Panc1 (cell line): ENCODE data around the gene GMPPB. TPM values are rescaled to one million over a fixed set of nuclear protein-coding genes. Genes with fewer than 3 reads are reported as not detected.

Experiments
- ATAC-seq: fragments of 200-7000 bp; cut with Tn5 transposase; 2 replicates; pipeline ENCODE4 v1.9.1; 2020; ENCODE audit warnings: mild to moderate bottlenecking, moderate library complexity
- BruUV-seq: library from RNA; stranded (reverse); fragments of 400-500 nt; replicated peaks from 2 replicates; lab custom pipeline; 2021; lab: Mats Ljungman, UMichigan
- CTCF ChIA-PET: fragments of 300-600 bp; sonication (Branson Sonifier 250); formaldehyde crosslinking; loops from one replicate; lab custom pipeline; 2022; ENCODE audit warnings: antibody characterized with exemption; lab: Charles Lee
- POLR2A ChIA-PET: fragments of 300-600 bp; sonication (Branson Sonifier 250); formaldehyde crosslinking; loops from one replicate; lab custom pipeline; 2022; ENCODE audit warnings: antibody characterized with exemption; lab: Charles Lee
- DNase-seq: peaks from one replicate; pipeline ENCODE4 v3.0.0-alpha.2; 2010; ENCODE audit warnings: low read depth, low spot score
- H3K27ac ChIP-seq: 2 replicates; pipeline ENCODE4 v1.5.1; 2011; ENCODE audit warnings: mild to moderate bottlenecking, low read length, inconsistent platforms
- H3K27me3 ChIP-seq: fragments of 200-500 bp; sonication (Bioruptor generic); 2 replicates; pipeline ENCODE4 v1.6.0; 2014; ENCODE audit warnings: low read length, inconsistent platforms; ENCODE audit not compliant: control insufficient read depth, insufficient read depth
- H3K36me3 ChIP-seq: fragments of 200-500 bp; sonication (Bioruptor generic); 2 replicates; pipeline ENCODE4 v1.5.1; 2014; ENCODE audit warnings: inconsistent platforms, mild to moderate bottlenecking, low read length, moderate library complexity; ENCODE audit not compliant: control insufficient read depth, insufficient read depth
- H3K4me1 ChIP-seq: 2 replicates; pipeline ENCODE4 v1.5.1; 2011; ENCODE audit warnings: inconsistent platforms, mild to moderate bottlenecking, low read length, moderate library complexity; ENCODE audit not compliant: control insufficient read depth, insufficient read depth
- H3K4me3 ChIP-seq, 2 experiments: 2 replicates each; pipeline ENCODE4 v1.5.1; 2011 to 2012; ENCODE audit warnings: low read depth in 2 of 2, low read length in 2 of 2, mild to moderate bottlenecking in 2 of 2, inconsistent platforms in 1 of 2, moderate library complexity in 1 of 2
- H3K9me3 ChIP-seq: fragments of 200-500 bp; sonication (Bioruptor generic); 2 replicates; pipeline ENCODE4 v1.5.1; 2014; ENCODE audit warnings: low read depth, mild to moderate bottlenecking, inconsistent platforms, low read length, moderate library complexity; ENCODE audit not compliant: control insufficient read depth, insufficient read depth
- POLR2AphosphoS5 ChIP-seq: IDR thresholded peaks from 2 replicates; pipeline ENCODE4 v1.6.1; 2012; ENCODE audit warnings: mild to moderate bottlenecking, low read depth, low read length, moderate library complexity
- SIN3A ChIP-seq: IDR thresholded peaks from 2 replicates; pipeline ENCODE4 v1.6.1; 2012; ENCODE audit warnings: low read depth, mild to moderate bottlenecking, low read length, moderate library complexity, borderline replicate concordance; ENCODE audit not compliant: insufficient read depth
- TCF7L2 ChIP-seq: IDR thresholded peaks from 2 replicates; pipeline ENCODE4 v1.6.1; 2011; ENCODE audit warnings: mild to moderate bottlenecking, low read depth, low read length, inconsistent platforms
- in situ Hi-C: cut with HindIII; loops from 2 replicates; pipeline ENCODE4 v1.10.0; 2016; ENCODE audit warnings: low sequenced_read_pairs, low pct_unique_long_range_greater_than_20kb
- intact Hi-C: fragments of 100-400 bp; cut with micrococcal nuclease; formaldehyde crosslinking; loops from one replicate; pipeline ENCODE4 v1.10.0; 2022; ENCODE audit not compliant: unreplicated experiment
- total RNA-seq: library from RNA; stranded (reverse); gene quantifications from one replicate; pipeline ENCODE4 v1.2.1, GENCODE V29; 2021; ENCODE audit not compliant: unreplicated experiment
- TF ChIP-seq, protein P1 (sequence below): fragments of 450-650 bp; IDR thresholded peaks from 2 replicates; pipeline ENCODE4 v1.5.1; 2017; ENCODE audit warnings: mild to moderate bottlenecking
- TF ChIP-seq, protein P2 (sequence below), 2 experiments: IDR thresholded peaks; 2 replicates each; pipeline ENCODE4 v1.6.1; 2011 to 2012; ENCODE audit warnings: low read depth in 2 of 2, control low read depth in 1 of 2, low read length in 1 of 2, mild to moderate bottlenecking in 1 of 2, moderate library complexity in 1 of 2; ENCODE audit not compliant: insufficient read depth in 1 of 2

Gene GMPPB
- total RNA-seq, 1 experiment from 2014 or later, result 28.4 TPM

DNA sequence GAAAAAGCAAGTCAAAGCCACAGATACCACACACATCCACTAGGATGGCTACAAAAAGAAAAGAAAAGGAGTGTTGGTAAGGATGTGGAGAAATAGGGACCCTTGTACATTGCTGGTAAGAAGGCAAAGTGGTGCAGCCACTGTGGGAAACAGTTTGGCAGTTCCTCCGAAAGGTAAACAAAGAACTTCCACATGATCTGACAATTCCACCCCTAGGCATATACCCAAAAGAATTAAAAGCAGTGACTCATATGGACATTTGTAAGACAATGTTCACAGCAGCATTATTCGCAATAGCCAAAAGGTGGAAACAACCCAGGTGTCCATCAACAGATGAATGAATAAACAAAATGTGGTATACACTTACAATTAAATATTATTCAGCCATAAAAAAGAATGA lies 22.2 kb upstream of the GMPPB start:
- no peak for DNase-seq
- no peak for ATAC-seq
- H3K27ac ChIP-seq, result no peak overlapping the region
- POLR2A ChIA-PET, result no interaction called here
- intact Hi-C loops, result no loop called here
- no peak for TF ChIP-seq SIN3A
- TF ChIP-seq, protein P1, sequence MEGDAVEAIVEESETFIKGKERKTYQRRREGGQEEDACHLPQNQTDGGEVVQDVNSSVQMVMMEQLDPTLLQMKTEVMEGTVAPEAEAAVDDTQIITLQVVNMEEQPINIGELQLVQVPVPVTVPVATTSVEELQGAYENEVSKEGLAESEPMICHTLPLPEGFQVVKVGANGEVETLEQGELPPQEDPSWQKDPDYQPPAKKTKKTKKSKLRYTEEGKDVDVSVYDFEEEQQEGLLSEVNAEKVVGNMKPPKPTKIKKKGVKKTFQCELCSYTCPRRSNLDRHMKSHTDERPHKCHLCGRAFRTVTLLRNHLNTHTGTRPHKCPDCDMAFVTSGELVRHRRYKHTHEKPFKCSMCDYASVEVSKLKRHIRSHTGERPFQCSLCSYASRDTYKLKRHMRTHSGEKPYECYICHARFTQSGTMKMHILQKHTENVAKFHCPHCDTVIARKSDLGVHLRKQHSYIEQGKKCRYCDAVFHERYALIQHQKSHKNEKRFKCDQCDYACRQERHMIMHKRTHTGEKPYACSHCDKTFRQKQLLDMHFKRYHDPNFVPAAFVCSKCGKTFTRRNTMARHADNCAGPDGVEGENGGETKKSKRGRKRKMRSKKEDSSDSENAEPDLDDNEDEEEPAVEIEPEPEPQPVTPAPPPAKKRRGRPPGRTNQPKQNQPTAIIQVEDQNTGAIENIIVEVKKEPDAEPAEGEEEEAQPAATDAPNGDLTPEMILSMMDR, result no peak
- no peak for TF ChIP-seq POLR2AphosphoS5
- TF ChIP-seq TCF7L2, result no peak
- TF ChIP-seq, protein P2, sequence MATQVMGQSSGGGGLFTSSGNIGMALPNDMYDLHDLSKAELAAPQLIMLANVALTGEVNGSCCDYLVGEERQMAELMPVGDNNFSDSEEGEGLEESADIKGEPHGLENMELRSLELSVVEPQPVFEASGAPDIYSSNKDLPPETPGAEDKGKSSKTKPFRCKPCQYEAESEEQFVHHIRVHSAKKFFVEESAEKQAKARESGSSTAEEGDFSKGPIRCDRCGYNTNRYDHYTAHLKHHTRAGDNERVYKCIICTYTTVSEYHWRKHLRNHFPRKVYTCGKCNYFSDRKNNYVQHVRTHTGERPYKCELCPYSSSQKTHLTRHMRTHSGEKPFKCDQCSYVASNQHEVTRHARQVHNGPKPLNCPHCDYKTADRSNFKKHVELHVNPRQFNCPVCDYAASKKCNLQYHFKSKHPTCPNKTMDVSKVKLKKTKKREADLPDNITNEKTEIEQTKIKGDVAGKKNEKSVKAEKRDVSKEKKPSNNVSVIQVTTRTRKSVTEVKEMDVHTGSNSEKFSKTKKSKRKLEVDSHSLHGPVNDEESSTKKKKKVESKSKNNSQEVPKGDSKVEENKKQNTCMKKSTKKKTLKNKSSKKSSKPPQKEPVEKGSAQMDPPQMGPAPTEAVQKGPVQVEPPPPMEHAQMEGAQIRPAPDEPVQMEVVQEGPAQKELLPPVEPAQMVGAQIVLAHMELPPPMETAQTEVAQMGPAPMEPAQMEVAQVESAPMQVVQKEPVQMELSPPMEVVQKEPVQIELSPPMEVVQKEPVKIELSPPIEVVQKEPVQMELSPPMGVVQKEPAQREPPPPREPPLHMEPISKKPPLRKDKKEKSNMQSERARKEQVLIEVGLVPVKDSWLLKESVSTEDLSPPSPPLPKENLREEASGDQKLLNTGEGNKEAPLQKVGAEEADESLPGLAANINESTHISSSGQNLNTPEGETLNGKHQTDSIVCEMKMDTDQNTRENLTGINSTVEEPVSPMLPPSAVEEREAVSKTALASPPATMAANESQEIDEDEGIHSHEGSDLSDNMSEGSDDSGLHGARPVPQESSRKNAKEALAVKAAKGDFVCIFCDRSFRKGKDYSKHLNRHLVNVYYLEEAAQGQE (IDR thresholded peaks at IDR 0.05; ENCODE audit: insufficient read depth in 1 of 2, low read depth in 2 of 2, low read length in 1 of 2), result no peak
- BruUV-seq, result no TSS peak
- CTCF ChIA-PET, result no interaction called here
- H3K4me1 ChIP-seq, result peaks cover 3% of the 10 kb centered on the region; the same call in 1 of the 2 replicates
- H3K27me3 ChIP-seq, result no peaks in the 10 kb centered on the region
- H3K36me3 ChIP-seq, result no peaks in the 10 kb centered on the region; the same call in 1 of the 2 replicates
- H3K9me3 ChIP-seq, result no peaks in the 10 kb centered on the region
- in situ Hi-C loops, result no loop called here
- no peak overlapping the region for H3K4me3 ChIP-seq

DNA sequence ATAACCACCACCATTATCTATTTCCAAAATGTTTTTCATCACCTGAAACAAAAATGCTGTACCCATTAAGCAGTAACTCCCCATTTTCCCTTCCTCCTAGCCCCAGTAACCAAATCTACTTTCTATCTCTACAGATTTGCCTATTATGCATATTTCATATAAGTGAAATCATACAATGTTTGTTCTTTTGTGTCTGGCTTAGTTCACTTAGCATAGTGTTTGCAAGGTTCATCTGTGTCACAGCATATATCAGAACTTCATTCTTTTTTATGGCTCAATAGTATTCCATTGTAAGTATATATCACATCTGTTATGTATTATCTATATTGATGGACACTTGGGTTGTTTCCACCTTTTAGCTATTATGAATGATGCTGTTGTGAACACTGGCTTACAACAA lies 16.7 kb upstream of the GMPPB start:
- Histone ChIP-seq H3K9me3 (no peaks in the 10 kb centered on the region), H3K4me1 (no peaks in the 10 kb centered on the region), H3K27me3 (no peaks in the 10 kb centered on the region), H3K36me3 (no peaks in the 10 kb centered on the region), H3K27ac (no peak overlapping the region), H3K4me3 (no peak overlapping the region)
- ChIA-PET CTCF (no interaction called here), POLR2A (no interaction called here)
- BruUV-seq, result no TSS peak
- in situ Hi-C loops, result no loop called here
- ATAC-seq (no peak), DNase-seq (no peak)
- TF ChIP-seq, protein P1, result no peak
- TF ChIP-seq SIN3A, result no peak
- no peak for TF ChIP-seq TCF7L2
- TF ChIP-seq, protein P2 (IDR thresholded peaks at IDR 0.05; ENCODE audit: insufficient read depth in 1 of 2, low read depth in 2 of 2, low read length in 1 of 2), result no peak
- no peak for TF ChIP-seq POLR2AphosphoS5
- intact Hi-C loops, result no loop called here
